GM19397 (cell line): ENCODE measurements around the gene CES2.
"Not testable (repeated sequence)": the region's sequence is repeated elsewhere in the genome, so short reads cannot be mapped to it uniquely, and the experiment has no call there.

ENCODE experiments used
- ATAC-seq: cut with Tn5 transposase; IDR thresholded peaks from one replicate; pipeline ENCODE4 v1.9.1; 2021; ENCODE audit warnings: mild to moderate bottlenecking, moderate library complexity; ENCODE audit not compliant: unreplicated experiment

Gene CES2, protein sequence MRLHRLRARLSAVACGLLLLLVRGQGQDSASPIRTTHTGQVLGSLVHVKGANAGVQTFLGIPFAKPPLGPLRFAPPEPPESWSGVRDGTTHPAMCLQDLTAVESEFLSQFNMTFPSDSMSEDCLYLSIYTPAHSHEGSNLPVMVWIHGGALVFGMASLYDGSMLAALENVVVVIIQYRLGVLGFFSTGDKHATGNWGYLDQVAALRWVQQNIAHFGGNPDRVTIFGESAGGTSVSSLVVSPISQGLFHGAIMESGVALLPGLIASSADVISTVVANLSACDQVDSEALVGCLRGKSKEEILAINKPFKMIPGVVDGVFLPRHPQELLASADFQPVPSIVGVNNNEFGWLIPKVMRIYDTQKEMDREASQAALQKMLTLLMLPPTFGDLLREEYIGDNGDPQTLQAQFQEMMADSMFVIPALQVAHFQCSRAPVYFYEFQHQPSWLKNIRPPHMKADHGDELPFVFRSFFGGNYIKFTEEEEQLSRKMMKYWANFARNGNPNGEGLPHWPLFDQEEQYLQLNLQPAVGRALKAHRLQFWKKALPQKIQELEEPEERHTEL

DNA sequence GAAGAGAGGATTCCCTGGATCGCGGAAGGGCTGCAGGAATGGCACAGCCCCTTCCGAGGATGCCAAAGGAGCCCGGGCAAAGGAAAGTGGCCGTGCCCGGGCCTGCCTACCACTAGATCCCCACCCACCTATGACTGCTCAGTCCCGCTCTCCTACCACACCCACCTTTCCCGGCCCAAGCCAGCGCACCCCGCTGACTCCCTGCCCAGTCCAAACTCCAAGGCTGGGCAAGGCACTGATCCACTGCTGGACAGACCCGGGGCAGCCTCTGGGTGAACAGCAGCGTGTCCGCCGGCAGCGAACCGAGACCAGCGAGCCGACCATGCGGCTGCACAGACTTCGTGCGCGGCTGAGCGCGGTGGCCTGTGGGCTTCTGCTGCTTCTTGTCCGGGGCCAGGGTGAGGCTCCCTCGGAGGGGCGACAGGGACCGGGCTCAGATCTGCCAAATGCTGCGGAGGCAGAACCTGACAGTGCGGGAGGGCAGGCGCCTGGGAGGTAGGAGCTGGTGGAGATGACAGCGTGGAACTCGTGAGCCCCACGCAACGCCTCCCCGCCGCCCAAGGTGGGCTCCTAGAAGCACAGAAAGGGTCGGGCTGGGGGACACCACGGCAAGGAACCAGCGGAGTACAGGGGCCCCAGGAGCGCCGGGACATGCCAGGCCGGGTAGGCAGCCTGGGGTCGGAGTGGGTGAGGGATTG, at the start of gene CES2:
Gene CES2, plus strand, starts transcription at position 203 of the 698 bp plus-strand sequence. Its CDS starts 120 bp downstream, at position 323.
- no peak for ATAC-seq

DNA sequence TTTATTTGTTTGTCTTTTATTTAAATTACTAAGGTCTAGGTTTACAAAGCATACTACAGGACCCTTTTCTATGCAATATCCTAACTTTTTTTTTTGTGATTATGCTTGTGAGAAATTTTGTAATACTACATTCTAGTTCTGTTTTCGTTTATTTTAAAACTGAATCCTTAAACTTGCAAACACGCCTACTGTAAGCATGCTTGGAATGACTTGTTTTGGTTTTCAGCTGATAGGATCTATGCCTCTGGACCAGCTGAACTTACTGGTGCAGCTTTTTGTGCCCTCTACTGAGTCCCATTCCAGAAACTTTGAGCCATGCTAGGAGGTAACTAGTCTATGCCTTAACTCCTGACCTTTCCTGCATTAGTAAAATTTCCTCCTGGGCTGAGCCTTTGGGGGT, 49.0 kb upstream of the CES2 start:
- ATAC-seq: no peak

DNA sequence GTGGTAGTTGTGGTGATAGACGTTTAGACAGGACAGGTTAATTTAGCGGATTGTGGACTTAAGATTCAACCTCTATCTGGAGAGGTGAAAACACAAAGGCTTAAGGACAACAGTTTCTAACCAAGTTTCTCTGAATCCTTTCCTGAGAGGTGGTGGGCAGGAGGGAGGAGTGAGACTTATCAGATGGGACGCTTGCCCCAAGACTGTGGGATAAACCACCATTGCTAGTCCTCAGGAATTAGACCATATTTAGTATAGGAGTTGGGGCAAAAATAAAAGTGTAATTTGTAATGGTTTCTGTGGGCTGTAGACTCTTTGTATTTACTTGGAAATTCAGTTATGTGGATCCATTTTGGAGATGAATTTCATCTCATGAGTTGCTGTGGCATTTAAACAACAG, 48.4 kb upstream of the CES2 start:
- no peak for ATAC-seq

DNA sequence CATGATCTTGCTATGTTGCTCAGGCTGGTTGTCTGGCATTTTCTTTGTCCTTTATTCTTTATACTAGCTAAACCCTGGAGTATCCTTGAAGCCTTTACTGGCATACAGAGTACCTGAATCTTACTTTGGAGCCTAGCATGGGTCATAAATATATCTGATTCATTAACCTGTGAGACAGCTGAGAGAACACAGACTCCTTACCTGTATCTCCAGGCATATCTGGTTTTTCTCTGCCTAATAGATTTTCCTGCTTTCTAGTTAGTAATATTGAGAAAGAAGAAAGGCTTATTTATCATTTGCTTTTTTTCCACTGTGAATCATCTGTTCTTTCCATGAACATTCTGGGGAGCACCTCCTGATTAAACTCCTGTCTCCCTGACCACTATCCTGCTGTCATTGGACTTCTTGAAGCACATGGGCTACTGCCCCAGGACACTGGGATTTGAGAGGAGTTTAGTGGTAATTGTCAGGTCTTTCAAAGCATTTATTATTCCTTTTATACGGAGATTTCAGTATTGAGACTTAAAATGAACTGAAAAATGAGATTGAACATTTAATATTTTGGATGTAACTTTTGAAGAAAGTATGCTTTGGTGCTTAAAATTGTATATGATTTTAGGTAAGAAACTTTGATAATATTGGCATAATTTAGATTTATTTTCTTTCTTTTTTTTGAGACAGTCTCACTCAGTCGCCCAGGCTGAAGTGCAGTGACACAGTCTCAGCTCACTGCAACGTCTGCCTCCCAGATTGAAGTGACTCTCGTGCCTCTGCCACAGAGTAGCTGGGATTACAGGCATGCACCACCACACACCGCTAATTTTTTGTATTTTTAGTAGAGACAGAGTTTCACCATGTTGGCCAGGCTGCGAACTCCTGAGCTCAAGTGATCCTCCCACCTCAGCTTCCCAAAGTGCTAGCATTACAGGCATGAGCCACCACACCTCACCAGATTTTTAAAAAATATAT, 46.4 kb upstream of the CES2 start:
- no peak for ATAC-seq

DNA sequence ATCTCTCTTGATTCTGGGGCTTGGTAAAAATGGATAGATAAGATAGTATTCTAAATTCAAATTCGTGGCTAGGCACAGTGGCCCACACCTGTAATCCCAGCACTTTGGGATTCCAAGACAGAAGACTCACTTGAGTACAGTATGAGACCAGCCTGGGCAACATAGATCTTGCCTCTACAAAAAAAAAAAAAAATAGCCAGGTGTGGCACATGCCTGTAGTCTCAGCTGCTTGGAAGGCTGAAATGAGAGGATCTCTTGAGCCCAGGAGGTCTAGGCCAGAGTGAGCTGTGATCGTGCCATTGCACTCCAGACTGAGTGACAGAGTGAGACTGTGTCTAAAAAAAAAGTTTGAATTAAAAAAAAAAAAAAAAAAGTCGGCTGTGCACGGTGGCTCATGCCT, 45.7 kb upstream of the CES2 start:
- ATAC-seq: no peak

DNA sequence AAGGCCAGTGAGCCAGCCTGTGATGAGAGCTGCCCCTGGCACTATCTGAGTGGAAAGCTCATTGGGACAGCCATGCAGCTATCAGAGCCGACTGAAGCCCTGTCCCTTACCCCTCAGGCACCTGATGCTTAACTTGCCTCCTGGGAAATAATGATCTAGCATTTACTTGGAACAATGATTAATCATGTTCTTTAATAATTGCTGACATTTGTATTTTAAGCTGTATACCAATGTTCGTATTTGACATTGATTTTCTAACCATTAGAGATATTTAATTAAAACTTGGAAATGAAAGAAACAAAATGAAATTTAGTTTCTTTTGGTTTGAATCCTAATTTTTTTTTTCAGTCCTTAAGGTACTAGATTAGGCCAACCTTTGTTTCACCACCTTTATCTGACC, 44.5 kb upstream of the CES2 start:
- no peak for ATAC-seq

DNA sequence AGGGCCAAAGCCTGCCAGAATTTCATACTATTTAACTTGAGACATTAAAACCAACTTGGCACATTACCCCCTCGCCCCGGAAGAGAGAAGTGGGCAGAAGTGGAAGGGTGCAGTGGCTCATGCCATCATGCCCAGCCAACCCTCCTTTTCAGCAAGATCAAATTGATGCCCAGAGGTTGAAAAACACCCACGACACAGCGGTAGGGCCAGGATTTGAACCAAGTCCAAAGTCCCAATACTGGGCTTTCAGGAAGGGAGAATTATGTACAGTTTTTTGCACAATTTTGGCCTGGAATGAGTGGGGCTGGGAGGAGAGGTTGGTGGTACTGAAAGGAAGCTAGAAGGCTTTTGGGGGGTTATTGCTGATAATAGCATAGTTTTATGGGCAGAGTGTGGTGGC, 44.0 kb upstream of the CES2 start:
- no peak for ATAC-seq

DNA sequence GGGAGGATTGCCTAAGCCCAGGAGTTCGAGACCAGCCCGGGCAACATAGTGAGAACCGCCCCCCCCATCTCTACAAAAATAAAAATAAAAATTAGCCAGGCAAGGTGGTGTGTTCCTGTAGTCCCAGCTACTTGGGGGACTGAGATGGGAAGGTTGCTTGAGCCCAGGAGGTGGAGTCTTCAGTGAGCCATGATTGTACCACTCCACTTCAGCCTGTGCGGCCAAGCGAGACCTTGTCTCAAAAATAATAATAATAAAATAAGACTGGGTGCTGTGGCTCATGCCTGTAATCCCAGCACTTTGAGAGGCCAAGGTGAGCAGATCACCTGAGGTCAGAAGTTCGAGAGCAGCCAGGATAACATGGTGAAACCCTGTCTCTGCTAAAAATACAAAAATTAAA, 43.5 kb upstream of the CES2 start:
- ATAC-seq: no peak

DNA sequence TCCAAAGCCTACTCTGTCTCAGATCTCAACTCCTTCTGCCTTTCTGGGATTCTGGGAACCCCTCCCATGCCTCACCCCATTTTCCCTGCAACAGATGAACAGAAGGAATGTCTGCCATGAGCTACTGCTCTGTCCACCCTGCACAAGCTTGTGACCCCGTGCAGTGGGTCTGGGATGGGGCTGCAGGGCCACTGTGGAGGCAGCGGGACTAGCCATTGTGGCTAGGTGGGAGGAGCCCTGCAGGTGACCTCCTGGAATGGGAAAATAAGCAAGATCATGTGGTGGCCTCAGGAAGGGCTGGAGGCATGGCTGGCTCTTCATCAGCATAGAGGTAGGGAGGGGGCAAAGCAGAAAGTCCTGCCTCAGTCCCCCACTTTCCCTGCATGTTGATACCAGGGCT, 41.3 kb upstream of the CES2 start:
- ATAC-seq: no peak

DNA sequence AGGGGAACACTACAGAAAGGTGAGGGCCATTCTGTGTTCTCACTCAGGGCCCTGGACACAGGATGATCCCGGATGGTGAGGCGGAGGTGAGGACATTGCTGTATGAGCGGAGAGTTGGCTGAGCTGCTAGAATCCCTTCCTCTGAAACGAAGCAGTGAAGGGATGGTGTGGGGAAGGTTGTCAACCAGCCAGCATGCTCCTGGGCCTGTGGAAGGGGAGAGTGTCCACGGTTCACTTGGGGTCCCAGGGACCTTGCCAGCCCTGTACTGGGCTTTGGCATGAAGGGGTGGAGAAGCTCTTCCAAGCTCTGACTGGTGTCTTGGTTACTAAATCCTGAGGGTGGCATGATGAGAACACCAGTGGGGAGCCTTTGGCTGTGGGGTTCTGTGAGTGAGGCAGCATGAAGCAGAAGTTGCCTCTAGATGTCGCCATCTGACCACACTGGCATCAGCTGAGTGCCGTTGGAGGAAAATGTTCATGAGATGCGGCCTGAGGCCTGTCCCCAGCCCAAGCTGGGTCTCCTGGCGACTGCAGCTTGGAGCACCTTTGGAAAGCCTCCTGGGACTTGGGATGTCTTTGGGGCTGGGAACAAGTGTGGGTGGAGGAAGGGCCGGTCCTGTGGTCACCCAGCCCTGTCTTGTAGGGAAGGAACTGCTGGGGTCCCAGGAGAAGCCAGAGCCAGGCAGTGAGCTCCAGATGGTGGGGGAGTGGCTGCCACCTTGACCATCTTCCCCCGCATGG, 40.2 kb upstream of the CES2 start:
- no peak for ATAC-seq

DNA sequence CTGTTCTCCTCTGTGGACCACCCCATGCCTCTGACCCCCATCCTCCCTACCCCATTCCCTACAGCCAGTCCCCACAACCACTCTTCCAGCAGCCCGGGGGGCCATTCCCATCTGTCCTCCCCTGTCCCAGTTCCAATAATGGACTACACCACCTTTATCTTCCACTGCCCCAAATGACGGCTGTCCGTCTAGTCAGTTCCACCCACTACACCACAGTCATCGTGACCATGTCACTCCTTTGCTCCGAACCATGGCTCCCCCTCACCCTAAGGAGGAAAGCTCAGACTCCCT, 39.7 kb upstream of the CES2 start:
- no peak for ATAC-seq

DNA sequence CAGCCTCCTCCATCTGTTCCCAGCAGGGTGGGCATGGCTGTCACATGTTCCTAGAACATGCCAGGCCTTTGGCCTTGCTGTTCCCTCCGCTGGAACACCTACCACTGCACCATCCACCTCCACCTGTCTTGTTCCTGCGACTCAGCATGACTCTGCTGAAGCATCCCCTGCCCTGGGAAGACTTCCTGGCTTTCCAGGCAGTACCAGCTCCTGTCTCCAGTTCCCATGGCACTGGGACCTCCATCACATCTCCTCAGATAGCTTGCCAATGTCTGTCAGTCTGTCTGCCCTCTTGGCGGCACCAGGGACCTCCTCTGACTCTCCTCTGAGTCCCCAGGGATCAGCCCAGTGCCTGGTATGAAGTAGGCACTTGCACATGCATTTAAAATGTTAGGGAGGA, 39.3 kb upstream of the CES2 start:
- no peak for ATAC-seq

DNA sequence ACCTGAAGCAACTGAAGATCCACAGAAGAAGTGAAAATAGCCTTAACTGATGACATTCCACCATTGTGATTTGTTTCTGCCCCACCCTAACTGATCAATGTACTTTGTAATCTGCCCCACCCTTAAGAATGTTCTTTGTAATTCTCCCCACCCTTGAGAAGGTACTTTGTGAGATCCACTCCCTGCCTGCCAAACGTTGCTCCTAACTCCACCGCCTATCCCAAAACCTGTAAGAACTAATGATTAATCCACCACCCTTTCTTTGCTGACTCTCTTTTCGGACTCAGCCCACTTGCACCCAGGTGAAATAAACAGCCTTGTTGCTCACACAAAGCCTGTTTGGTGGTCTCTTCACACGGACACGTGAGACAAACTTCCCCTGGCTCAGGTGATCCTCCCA, 38.6 kb upstream of the CES2 start:
- ATAC-seq: not testable (repeated sequence)

DNA sequence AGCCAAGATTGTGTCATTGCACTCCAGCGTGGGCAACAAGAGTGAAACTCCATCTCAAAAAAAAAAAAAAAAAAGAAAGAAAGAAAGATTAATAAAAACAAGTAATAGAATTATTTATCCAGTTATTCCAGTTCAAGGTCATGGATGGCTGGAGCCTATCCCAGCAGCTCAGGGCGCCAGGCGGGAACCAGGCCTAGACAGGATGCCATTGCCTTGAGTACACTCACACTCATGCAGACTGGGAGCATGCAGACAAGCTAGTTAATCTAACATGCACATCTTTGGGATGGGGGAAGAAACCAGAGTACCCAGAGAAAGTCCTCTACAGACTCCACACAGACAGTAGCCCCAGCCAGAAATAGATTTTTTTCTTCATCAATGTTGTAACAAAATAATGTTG, 37.1 kb upstream of the CES2 start:
- no peak for ATAC-seq

DNA sequence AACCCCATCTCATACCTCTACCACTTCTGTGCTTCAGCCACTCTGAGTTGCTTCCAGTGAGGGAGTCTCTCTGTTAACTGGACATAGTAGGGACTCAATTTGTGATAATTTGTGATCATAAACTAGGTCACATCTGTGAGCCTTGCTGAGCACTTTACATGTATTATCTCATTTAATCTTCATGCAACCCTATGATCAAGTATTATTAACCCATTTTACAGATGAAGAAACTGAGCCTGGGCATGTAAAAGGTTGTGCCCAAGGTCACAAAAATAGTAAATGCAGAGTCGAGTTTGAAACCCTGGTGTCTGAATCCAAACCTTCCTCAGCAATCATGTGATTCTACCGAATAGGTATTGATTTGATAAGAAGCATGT, 36.4 kb upstream of the CES2 start:
- no peak for ATAC-seq

DNA sequence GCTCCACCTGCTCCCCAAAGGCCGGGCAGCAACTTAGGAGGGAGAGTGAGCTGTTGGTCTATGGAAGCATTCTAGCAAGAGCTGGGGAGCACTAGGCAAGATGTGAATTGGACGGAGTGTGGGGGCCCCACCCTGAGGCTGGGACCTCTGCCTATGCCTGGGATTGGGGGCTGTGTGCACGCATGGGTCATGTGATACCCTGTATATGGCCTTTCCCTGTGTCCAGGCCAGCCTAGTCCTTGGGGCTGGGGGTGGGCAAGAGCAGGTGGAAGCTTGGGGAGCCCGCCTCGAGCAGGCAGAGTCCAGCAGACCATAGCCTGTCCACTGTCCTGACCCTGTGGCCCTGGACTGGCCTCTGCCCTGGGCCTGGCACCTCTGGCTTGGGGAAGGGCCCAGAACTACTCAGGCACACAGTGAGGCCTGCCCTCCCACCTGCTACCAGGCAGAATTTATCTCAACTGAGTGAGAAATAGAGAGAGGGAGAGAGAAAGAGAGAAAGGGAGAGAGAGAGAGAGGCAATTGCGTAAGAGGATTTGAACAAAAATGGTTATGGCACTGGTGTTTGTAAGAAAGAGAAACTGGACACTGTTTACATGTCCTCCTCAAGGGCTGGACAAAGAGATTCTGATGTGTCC, 35.9 kb upstream of the CES2 start:
- ATAC-seq: no peak

DNA sequence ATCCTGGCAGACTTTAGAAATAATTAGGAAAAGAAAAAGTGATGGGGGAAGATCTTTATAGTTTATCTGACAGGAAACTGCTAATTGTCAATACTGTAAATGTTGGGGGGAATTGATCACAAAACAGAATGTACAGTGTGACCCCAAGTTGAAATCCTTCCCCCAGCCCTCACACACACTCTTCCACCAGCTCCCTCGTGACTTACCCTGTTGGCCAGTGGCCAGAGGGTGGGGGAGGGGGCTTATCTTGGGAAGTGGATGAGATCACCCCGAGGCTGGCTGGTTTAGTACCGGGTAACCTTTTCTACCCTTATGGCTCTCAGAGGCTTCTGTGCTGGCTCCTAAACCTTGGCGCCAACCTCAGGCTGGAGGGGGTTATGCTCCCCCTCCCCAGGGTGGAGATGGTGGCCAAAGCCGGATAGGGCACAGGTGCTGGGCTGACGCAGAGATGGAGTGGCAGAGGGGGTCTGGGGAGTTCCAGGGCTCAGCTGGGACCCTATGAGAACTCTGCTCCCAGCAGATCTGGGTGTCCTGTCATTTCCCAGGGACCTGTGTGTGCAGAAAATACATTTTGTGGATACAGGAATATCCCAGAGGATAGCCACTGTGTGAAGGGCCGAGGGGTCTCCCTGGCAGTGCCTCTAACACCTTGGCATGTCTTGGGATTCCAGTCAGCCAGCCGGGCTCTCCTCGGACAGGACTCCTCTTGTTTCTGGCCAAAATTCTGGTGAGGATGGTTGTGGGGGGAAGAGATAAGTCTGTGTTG, 35.2 kb upstream of the CES2 start:
- no peak for ATAC-seq

DNA sequence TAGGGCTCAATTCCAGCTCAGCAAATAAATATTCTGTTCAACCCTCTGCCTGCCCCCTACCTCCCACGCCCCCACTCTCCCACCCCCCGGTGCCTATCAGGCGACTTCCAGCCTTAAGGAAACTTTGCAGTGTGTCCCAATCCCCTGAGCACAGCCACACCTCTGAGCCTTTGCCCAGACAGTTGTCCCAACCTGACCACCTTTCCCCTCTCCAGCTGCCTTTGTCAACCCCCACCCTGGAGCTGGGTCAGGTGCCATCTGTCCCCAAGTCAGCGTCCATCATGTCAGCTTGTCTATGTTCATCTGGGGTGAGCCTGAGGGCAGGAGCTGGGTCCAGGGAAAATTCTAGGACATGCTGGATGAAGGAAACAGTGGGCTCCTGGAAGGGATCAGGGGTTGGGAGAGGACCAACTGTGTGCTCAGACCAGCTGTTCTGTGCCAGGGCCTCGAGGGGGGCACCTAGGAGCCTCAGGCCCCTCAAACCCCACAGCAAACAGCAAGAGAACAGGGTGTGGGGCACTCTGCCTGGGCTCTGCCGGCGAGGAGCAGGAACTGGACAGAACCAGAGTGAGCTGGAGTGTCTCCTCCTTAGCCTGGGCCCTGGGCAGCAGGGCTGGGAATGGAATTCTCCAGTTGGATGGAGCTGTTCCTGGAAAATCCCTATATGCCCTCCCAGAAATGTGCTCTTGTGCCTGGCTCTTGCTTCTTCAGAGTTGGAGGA, 34.4 kb upstream of the CES2 start:
- no peak for ATAC-seq

DNA sequence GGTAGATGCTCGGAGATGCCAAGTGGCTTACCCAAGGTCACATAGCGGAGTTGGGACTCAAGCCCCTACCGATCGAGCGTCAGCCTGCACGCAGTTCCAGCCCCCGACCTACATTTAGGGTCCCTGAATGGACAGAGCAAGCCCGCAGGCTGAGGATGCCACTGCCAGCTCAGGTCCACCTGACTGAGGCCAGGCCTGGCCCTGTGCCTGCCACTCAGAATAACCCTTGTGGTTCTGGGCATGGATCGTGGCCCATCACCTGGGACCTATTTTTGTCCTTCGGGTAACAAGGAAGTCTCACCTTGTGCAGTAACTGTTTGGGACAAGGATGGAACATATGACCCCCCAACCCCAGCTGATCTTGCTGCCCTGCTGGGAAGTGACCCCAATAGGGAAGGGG, 33.7 kb upstream of the CES2 start:
- ATAC-seq: no peak
